A172 (cell line): ENCODE measurements around the gene GALNT16. TPM values are rescaled to one million over a fixed set of nuclear protein-coding genes. Genes with fewer than 3 reads are reported as not detected.
"Not testable (repeated sequence)": the region's sequence is repeated elsewhere in the genome, so short reads cannot be mapped to it uniquely, and the experiment has no call there.

Experiments used
- DNase-seq: peaks from one replicate; pipeline ENCODE4 v3.0.0-alpha.2; 2015; ENCODE audit warnings: low spot score
- total RNA-seq: library from RNA; depleted of rRNA; stranded (reverse); fragments of >200 nt; shearing (Covaris generic); gene quantifications from 2 replicates; pipeline ENCODE4 v1.2.3, GENCODE V29; 2014; rRNA removed

Gene GALNT16
- total RNA-seq = 4.8 and 5.7 TPM in 2 replicates

- peak; percentile 14 for DNase-seq
These were observed at the start of gene GALNT16 for GRCh38 chr14:69259527-69260189. GALNT16 (plus strand) TSS chr14:69260158; CDS start chr14:69260291, 133 bp downstream.

GRCh38 chr14:69214393-69214792, 45.6 kb upstream of the GALNT16 start:
- no peak for DNase-seq

GRCh38 chr14:69217663-69218062, 42.3 kb upstream of the GALNT16 start:
- not testable (repeated sequence) for DNase-seq

- no peak for DNase-seq
These were observed 35.0 kb upstream of the GALNT16 start for GRCh38 chr14:69224946-69225345.

- DNase-seq = no peak
These were observed 33.8 kb upstream of the GALNT16 start for GRCh38 chr14:69226178-69226577.

GRCh38 chr14:69226736-69227135, 33.2 kb upstream of the GALNT16 start:
- DNase-seq = no peak

- no peak for DNase-seq
These were observed 28.5 kb upstream of the GALNT16 start for GRCh38 chr14:69231486-69231885.

GRCh38 chr14:69232388-69232787, 27.6 kb upstream of the GALNT16 start:
- no peak for DNase-seq

- DNase-seq = no peak
These were observed 25.9 kb upstream of the GALNT16 start for GRCh38 chr14:69234106-69234505.

GRCh38 chr14:69235708-69236107, 24.2 kb upstream of the GALNT16 start:
- DNase-seq = no peak

GRCh38 chr14:69237142-69237541, 22.8 kb upstream of the GALNT16 start:
- no peak for DNase-seq

GRCh38 chr14:69237584-69237983, 22.4 kb upstream of the GALNT16 start:
- no peak for DNase-seq

GRCh38 chr14:69238883-69239282, 21.1 kb upstream of the GALNT16 start:
- DNase-seq = no peak

- DNase-seq = no peak
These were observed 19.3 kb upstream of the GALNT16 start for GRCh38 chr14:69240527-69241173.

- no peak for DNase-seq
These were observed 18.4 kb upstream of the GALNT16 start for GRCh38 chr14:69241577-69241976.

GRCh38 chr14:69242311-69243224, 17.4 kb upstream of the GALNT16 start:
- peak; percentile 48 for DNase-seq

- no peak for DNase-seq
These were observed 15.0 kb upstream of the GALNT16 start for GRCh38 chr14:69244946-69245345.

GRCh38 chr14:69246331-69246730, 13.6 kb upstream of the GALNT16 start:
- DNase-seq = no peak

GRCh38 chr14:69247676-69248440, 12.1 kb upstream of the GALNT16 start:
- DNase-seq = no peak

- DNase-seq = no peak
These were observed 10.4 kb upstream of the GALNT16 start for GRCh38 chr14:69249603-69250002.

- no peak for DNase-seq
These were observed 7.1 kb upstream of the GALNT16 start for GRCh38 chr14:69252851-69253250.

- DNase-seq = no peak
These were observed 811 bp upstream of the GALNT16 start for GRCh38 chr14:69259168-69259526.
